ENCODE data around the gene TM2D3.

DNA sequence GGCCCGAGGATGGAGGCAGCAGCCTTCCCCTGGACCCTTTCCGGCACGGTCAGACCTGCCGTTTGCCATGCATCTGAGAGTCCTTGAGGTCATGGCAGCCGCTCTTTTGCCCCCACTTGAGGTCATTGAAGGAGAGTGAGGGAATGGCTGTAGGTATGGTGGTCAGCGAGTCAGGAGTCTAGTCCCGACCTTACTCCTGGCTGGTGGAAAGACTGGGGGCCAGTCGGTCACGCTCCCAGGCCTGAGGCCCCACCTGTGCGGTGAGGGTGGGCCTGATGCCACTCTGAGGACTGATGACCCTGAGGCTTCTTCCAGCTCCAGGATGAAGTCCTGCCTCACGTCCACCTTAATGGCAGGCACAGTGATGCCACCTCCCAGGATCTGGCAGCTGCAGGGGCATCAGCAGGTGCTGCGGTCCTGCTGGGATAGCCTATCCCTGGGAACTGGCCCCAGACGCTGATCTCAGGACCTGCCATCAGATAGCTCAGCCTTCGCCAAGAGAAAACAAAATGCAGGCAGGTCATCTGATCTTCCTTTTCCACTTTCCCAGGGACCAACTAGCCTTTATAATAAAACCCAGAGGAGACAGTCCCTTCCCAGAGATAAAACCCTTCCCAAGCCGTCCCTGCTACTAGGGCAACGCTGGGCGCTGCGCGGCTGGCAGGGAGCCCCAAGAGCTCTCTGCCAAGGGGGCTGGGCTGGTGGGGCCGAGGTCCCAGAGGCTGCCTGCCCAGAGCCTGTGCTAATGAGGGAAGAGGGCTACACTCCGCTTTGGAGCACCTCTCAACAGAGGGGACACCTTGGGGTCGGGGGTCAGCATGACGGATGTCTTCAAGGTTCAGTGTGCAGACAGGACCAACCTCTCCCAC, 42.2 kb downstream of the TM2D3 start:
- TF ChIP-seq POLR2AphosphoS5 (IDR thresholded peaks at IDR 0.05) (no peak), POLR2A (IDR thresholded peaks at IDR 0.05) (no peak)
- TF ChIP-seq, protein P1, sequence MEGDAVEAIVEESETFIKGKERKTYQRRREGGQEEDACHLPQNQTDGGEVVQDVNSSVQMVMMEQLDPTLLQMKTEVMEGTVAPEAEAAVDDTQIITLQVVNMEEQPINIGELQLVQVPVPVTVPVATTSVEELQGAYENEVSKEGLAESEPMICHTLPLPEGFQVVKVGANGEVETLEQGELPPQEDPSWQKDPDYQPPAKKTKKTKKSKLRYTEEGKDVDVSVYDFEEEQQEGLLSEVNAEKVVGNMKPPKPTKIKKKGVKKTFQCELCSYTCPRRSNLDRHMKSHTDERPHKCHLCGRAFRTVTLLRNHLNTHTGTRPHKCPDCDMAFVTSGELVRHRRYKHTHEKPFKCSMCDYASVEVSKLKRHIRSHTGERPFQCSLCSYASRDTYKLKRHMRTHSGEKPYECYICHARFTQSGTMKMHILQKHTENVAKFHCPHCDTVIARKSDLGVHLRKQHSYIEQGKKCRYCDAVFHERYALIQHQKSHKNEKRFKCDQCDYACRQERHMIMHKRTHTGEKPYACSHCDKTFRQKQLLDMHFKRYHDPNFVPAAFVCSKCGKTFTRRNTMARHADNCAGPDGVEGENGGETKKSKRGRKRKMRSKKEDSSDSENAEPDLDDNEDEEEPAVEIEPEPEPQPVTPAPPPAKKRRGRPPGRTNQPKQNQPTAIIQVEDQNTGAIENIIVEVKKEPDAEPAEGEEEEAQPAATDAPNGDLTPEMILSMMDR (IDR thresholded peaks at IDR 0.05), result no peak

Measured in prostate gland (tissue), 2 donors.